H1 (cell line): ENCODE results near the gene ALDH1A3. TPM values are rescaled to one million over a fixed set of nuclear protein-coding genes. Genes with fewer than 3 reads are reported as not detected.

ENCODE experiments used
- CTCF ChIA-PET: fragments of 300-600 bp; sonication (Branson Sonifier 250); formaldehyde crosslinking; loops from one replicate; lab custom pipeline; 2021; ENCODE audit not compliant: partially characterized antibody; lab: Charles Lee
- POLR2A ChIA-PET: fragments of 300-600 bp; sonication (Branson Sonifier 250); formaldehyde crosslinking; loops from one replicate; lab custom pipeline; 2021; ENCODE audit warnings: inconsistent platforms; ENCODE audit not compliant: partially characterized antibody; lab: Charles Lee
- DNase-seq, 2 experiments: peaks; one replicate each; pipeline versions ENCODE4 v3.0.0 to v3.0.0-alpha.2; 2010 to 2022; ENCODE audit warnings: low spot score in 2 of 2, low read depth in 1 of 2, mixed read lengths in 1 of 2
- FAIRE-seq: peaks from 2 replicates; lab custom pipeline; 2011; peaks lifted over from hg19 to GRCh38; lab: Jason Lieb, UNC
- H2AFZ ChIP-seq: 2 replicates; pipeline ENCODE4 v1.8.1; 2012; ENCODE audit warnings: low read length, inconsistent platforms
- H2AK5ac ChIP-seq: 2 replicates; pipeline ENCODE4 v1.6.1; 2013; ENCODE audit warnings: low read depth, low read length
- H2BK120ac ChIP-seq: replicated peaks from 2 replicates; pipeline ENCODE3; 2013; ENCODE audit warnings: low read depth, low read length, inconsistent platforms
- H2BK12ac ChIP-seq: 2 replicates; pipeline ENCODE4 v1.6.1; 2013; ENCODE audit warnings: low read depth, low read length
- H2BK15ac ChIP-seq: 2 replicates; pipeline ENCODE4 v1.6.1; 2013; ENCODE audit warnings: low read length
- H2BK20ac ChIP-seq: 2 replicates; pipeline ENCODE4 v1.6.1; 2013; ENCODE audit warnings: low read length
- H2BK5ac ChIP-seq: 2 replicates; pipeline ENCODE4 v1.6.1; 2013; ENCODE audit warnings: low read depth, low read length
- H3K14ac ChIP-seq: 2 replicates; pipeline ENCODE4 v1.6.1; 2013; ENCODE audit warnings: inconsistent platforms; ENCODE audit not compliant: insufficient read length
- H3K18ac ChIP-seq: 2 replicates; pipeline ENCODE4 v1.6.1; 2013; ENCODE audit warnings: low read length; ENCODE audit errors: extremely low read depth
- H3K23ac ChIP-seq: 2 replicates; pipeline ENCODE4 v1.6.1; 2013; ENCODE audit warnings: inconsistent platforms; ENCODE audit not compliant: insufficient read length
- H3K23me2 ChIP-seq: 2 replicates; pipeline ENCODE4 v1.6.1; 2013; ENCODE audit warnings: low read depth, low read length
- H3K27ac ChIP-seq: 2 replicates; pipeline ENCODE4 v1.6.1; 2011; ENCODE audit warnings: low read depth, low read length, inconsistent platforms
- H3K27me3 ChIP-seq, 4 experiments: replicated peaks in 1 of 4; 1 replicate in 1 of 4; 2 replicates in 3 of 4; pipeline versions ENCODE4 v1.6.1 to v1.8.1; 2011 to 2013; ENCODE audit warnings: low read length in 3 of 4, mild to moderate bottlenecking in 3 of 4, inconsistent platforms in 2 of 4, mixed read lengths in 2 of 4, moderate library complexity in 1 of 4; ENCODE audit not compliant: control insufficient read depth in 3 of 4, insufficient read depth in 3 of 4; ENCODE audit errors: extremely low read depth in 1 of 4
- H3K36me3 ChIP-seq, 4 experiments: 2 replicates each; pipeline versions ENCODE4 v1.6.1 to v1.8.1; 2011 to 2013; ENCODE audit warnings: mild to moderate bottlenecking in 4 of 4, low read length in 3 of 4, moderate library complexity in 2 of 4, control low read depth in 1 of 4, inconsistent platforms in 1 of 4; ENCODE audit not compliant: insufficient read depth in 4 of 4, control insufficient read depth in 2 of 4
- H3K4ac ChIP-seq: replicated peaks from 2 replicates; pipeline ENCODE3; 2013; ENCODE audit warnings: low read length, low read depth, mixed read lengths, inconsistent platforms; ENCODE audit not compliant: insufficient read length
- H3K4me1 ChIP-seq, 4 experiments: replicated peaks in 1 of 4; 1 replicate in 1 of 4; 2 replicates in 3 of 4; pipeline versions ENCODE4 v1.6.1 to v1.8.1; 2011 to 2013; ENCODE audit warnings: low read length in 3 of 4, inconsistent platforms in 2 of 4, mixed read lengths in 1 of 4; ENCODE audit not compliant: insufficient read depth in 4 of 4, control insufficient read depth in 3 of 4
- H3K4me2 ChIP-seq, 2 experiments: 2 replicates each; pipeline versions ENCODE4 v1.6.1 to v1.8.1; 2011 to 2013; ENCODE audit warnings: low read depth in 2 of 2, low read length in 2 of 2, control low read depth in 1 of 2, inconsistent platforms in 1 of 2, mild to moderate bottlenecking in 1 of 2; ENCODE audit not compliant: insufficient read depth in 1 of 2
- H3K4me3 ChIP-seq, 4 experiments: fragments of 200-600, 300-600 bp in 1 of 4; sonication (generic), shearing (Covaris generic), sonication (Bioruptor Twin) in 1 of 4; 2 replicates each; pipeline versions ENCODE4 v1.5.1 to v1.8.1; 2011 to 2016; ENCODE audit warnings: low read length in 4 of 4, low read depth in 3 of 4, control low read depth in 2 of 4, inconsistent platforms in 2 of 4, mild to moderate bottlenecking in 2 of 4, mixed read lengths in 1 of 4, moderate library complexity in 1 of 4; ENCODE audit not compliant: insufficient read depth in 2 of 4; ENCODE audit errors: extremely low read depth in 1 of 4
- H3K56ac ChIP-seq: replicated peaks from 2 replicates; pipeline ENCODE3; 2013; ENCODE audit warnings: low read depth, mild to moderate bottlenecking, mixed read lengths, low read length, inconsistent platforms; ENCODE audit not compliant: insufficient read length
- H3K79me1 ChIP-seq: 2 replicates; pipeline ENCODE4 v1.6.1; 2013; ENCODE audit warnings: low read depth, low read length, control low read depth
- H3K79me2 ChIP-seq, 2 experiments: 2 replicates each; pipeline versions ENCODE4 v1.6.1 to v1.8.1; 2012 to 2013; ENCODE audit warnings: low read length in 2 of 2, mild to moderate bottlenecking in 2 of 2, inconsistent platforms in 1 of 2; ENCODE audit not compliant: insufficient read depth in 2 of 2, control insufficient read depth in 1 of 2
- H3K9ac ChIP-seq, 4 experiments: replicated peaks in 1 of 4; 1 replicate in 1 of 4; 2 replicates in 3 of 4; pipeline versions ENCODE4 v1.6.1 to v1.8.1; 2011 to 2013; ENCODE audit warnings: low read depth in 3 of 4, low read length in 3 of 4, control low read depth in 2 of 4, mild to moderate bottlenecking in 2 of 4, moderate library complexity in 2 of 4, inconsistent platforms in 1 of 4; ENCODE audit errors: extremely low read depth in 1 of 4
- H3K9me3 ChIP-seq, 2 experiments: 2 replicates each; pipeline versions ENCODE4 v1.6.1 to v1.8.1; 2012 to 2013; ENCODE audit warnings: mild to moderate bottlenecking in 2 of 2, moderate library complexity in 2 of 2, control low read depth in 1 of 2, inconsistent platforms in 1 of 2, low read depth in 1 of 2, low read length in 1 of 2, mixed read lengths in 1 of 2; ENCODE audit not compliant: insufficient read depth in 2 of 2
- H4K20me1 ChIP-seq, 2 experiments: replicated peaks in 1 of 2; 2 replicates each; pipeline versions ENCODE3 to v1.8.1; 2011 to 2013; ENCODE audit warnings: inconsistent platforms in 2 of 2, low read length in 2 of 2, mild to moderate bottlenecking in 1 of 2; ENCODE audit not compliant: insufficient read depth in 2 of 2, control insufficient read depth in 1 of 2
- H4K5ac ChIP-seq: 2 replicates; pipeline ENCODE4 v1.6.1; 2013; ENCODE audit warnings: low read length, low read depth, mixed read lengths, inconsistent platforms; ENCODE audit not compliant: insufficient read length
- H4K8ac ChIP-seq: 2 replicates; pipeline ENCODE4 v1.8.0; 2013; ENCODE audit warnings: mild to moderate bottlenecking, moderate library complexity, low read length, inconsistent platforms; ENCODE audit not compliant: insufficient read depth; ENCODE audit errors: extremely low read depth
- H4K91ac ChIP-seq: replicated peaks from 2 replicates; pipeline ENCODE3; 2013; ENCODE audit warnings: low read length, mixed read lengths, inconsistent platforms; ENCODE audit not compliant: insufficient read length
- BCL11A ChIP-seq, 2 experiments: IDR thresholded peaks; one replicate each; pipeline ENCODE4 v1.6.1; 2011; ENCODE audit warnings: low read depth in 2 of 2, low read length in 2 of 2, mild to moderate bottlenecking in 2 of 2
- CBX5 ChIP-seq: fragments of 300-800, 300-1000 bp; sonication (generic); IDR thresholded peaks from 2 replicates; pipeline ENCODE4 v1.7.1; 2016; ENCODE audit warnings: antibody characterized with exemption, low read length, low read depth
- CBX8 ChIP-seq: fragments of 300-800, 300-1000 bp; sonication (generic); IDR thresholded peaks from 2 replicates; pipeline ENCODE4 v1.7.1; 2016; ENCODE audit warnings: low read depth, low read length, borderline replicate concordance
- CREB1 ChIP-seq: IDR thresholded peaks from 2 replicates; pipeline ENCODE4 v1.6.1; 2012; ENCODE audit warnings: inconsistent platforms
- E2F6 ChIP-seq: IDR thresholded peaks from 2 replicates; pipeline ENCODE4 v1.6.1; 2012; ENCODE audit warnings: inconsistent platforms
- GTF2F1 ChIP-seq: IDR thresholded peaks from 2 replicates; pipeline ENCODE4 v1.6.1; 2012; ENCODE audit warnings: low read depth, low read length, improper control_type of control experiment, borderline replicate concordance
- HDAC6 ChIP-seq: IDR thresholded peaks from one replicate; pipeline ENCODE4 v1.7.1; 2012; ENCODE audit warnings: low read depth, mild to moderate bottlenecking, inconsistent platforms, low read length, moderate library complexity
- JUN ChIP-seq: IDR thresholded peaks from 2 replicates; pipeline ENCODE4 v1.6.1; 2011; ENCODE audit warnings: low read depth, mild to moderate bottlenecking, improper control_type of control experiment, low read length
- KDM4A ChIP-seq: IDR thresholded peaks from one replicate; pipeline ENCODE4 v1.7.1; 2012; ENCODE audit warnings: low read depth, mild to moderate bottlenecking, moderate library complexity, low read length, inconsistent platforms; ENCODE audit not compliant: severe bottlenecking
- NANOG ChIP-seq: IDR thresholded peaks from 2 replicates; pipeline ENCODE4 v1.6.1; 2011; ENCODE audit warnings: low read length, low read depth, mild to moderate bottlenecking, inconsistent platforms; ENCODE audit not compliant: insufficient read depth, poor library complexity, severe bottlenecking
- POLR2AphosphoS5 ChIP-seq: IDR thresholded peaks from 2 replicates; pipeline ENCODE4 v1.6.1; 2011; ENCODE audit warnings: low read depth, low read length
- RBBP5 ChIP-seq: IDR thresholded peaks from 2 replicates; pipeline ENCODE4 v1.7.1; 2012; ENCODE audit warnings: low read depth, mild to moderate bottlenecking, inconsistent platforms, low read length, moderate library complexity, borderline replicate concordance
- TBP ChIP-seq: IDR thresholded peaks from 2 replicates; pipeline ENCODE4 v1.6.1; 2011; ENCODE audit warnings: low read depth, low read length, improper control_type of control experiment
- ZNF274 ChIP-seq: IDR thresholded peaks from 2 replicates; pipeline ENCODE4 v1.7.0; 2012; ENCODE audit warnings: low read length, borderline replicate concordance; ENCODE audit errors: extremely low read depth
- WGBS, 2 experiments: shearing (Covaris generic) in 1 of 2; methylation state at CpG; one replicate each; pipeline versions ENCODE4 v1.1.6 to v1.1.7; 2013 to 2015; ENCODE audit warnings: low lambda C conversion rate in 2 of 2, mixed read lengths in 2 of 2, inconsistent platforms in 1 of 2, low coverage in 1 of 2, missing lambda C conversion rate in 1 of 2; ENCODE audit not compliant: insufficient replicate concordance in 2 of 2, insufficient coverage in 1 of 2, insufficient read length in 1 of 2; ENCODE audit errors: extremely low coverage in 1 of 2, missing lambda C conversion rate in 1 of 2; 5-methylcytosine and 5-hydroxymethylcytosine counted together
- polyA plus RNA-seq, 7 experiments: library from polyadenylated mRNA; depleted of rRNA in 3 of 7; stranded (reverse) in 5 of 7; unstranded in 2 of 7; fragments of >200 nt in 5 of 7; fragments of 200-250 nt in 2 of 7; gene quantifications; 1 replicate in 5 of 7; 2 replicates in 1 of 7; 4 replicates in 1 of 7; pipeline versions ENCODE4 v1.2.1 to v1.2.3, GENCODE V29; 2011 to 2013; ENCODE audit warnings: missing spikeins in 2 of 7, mixed read lengths in 2 of 7
- total RNA-seq: library from RNA; stranded (reverse); fragmentation: NEBNext Ultra II Directional; extraction: Animal tissue kit (Norgen Biotek cat#: 25700); gene quantifications from 2 replicates; pipeline ENCODE4 v1.2.1, GENCODE V29; 2021

The ALDH1A3 gene
- total and polyA plus RNA-seq, 2 of the 8 experiments (the other 6 are each of a cell fraction or from before 2014, with no cell fraction given): 2.2 to 5.5 TPM

- Histone ChIP-seq H4K20me1 (no peaks in the 10 kb centered on the region), H3K27me3 (no peaks in the 10 kb centered on the region), H3K9me3 (peaks cover 4 to 10% of the 10 kb centered on the region in 2 experiments; a peak in 2 of 4 replicates), H2AFZ (no peak overlapping the region), H2BK5ac (no peak overlapping the region), H3K14ac (no peak overlapping the region), H2BK15ac (no peak overlapping the region), H2BK20ac (no peak overlapping the region), H3K18ac (no peak overlapping the region), H3K9ac (no peak overlapping the region), H3K79me2 (no peaks in the 10 kb centered on the region), H2BK120ac (no peak overlapping the region), H3K56ac (no peak overlapping the region), H4K91ac (no peak overlapping the region), H3K27ac (no peak overlapping the region), H4K5ac (no peak overlapping the region), H4K8ac (no peak overlapping the region), H3K23me2 (no peaks in the 10 kb centered on the region), H3K4me3 (no peak overlapping the region), H3K79me1 (no peaks in the 10 kb centered on the region), H3K4ac (no peak overlapping the region), H2AK5ac (no peak overlapping the region), H3K23ac (no peak overlapping the region), H2BK12ac (no peak overlapping the region), H3K4me2 (no peak overlapping the region), H3K36me3 (no peaks in the 10 kb centered on the region), H3K4me1 (no peaks in the 10 kb centered on the region)
- 85% methylated on average over 5 of the region's 5 CpGs; no CpG with 5 or more reads in 1 of the 2 experiments for WGBS, 2 experiments
- CTCF ChIA-PET: interaction anchor here (1.1 kb wide), 1 partner anchor 9 kb away, joined by 6 read pairs; no protein-coding TSS in a partner anchor
- DNase-seq: no peak
- no peak for FAIRE-seq
- POLR2A ChIA-PET: interaction anchor here (1.6 kb wide), 1 partner anchor 11 kb away, joined by 3 read pairs; no protein-coding TSS in a partner anchor
- TF ChIP-seq E2F6 (no peak), RBBP5 (no peak), POLR2AphosphoS5 (no peak), KDM4A (no peak), BCL11A (IDR thresholded peaks at IDR 0.05; ENCODE audit: low read depth in 2 of 2, low read length in 2 of 2) (no peak), CREB1 (no peak), ZNF274 (no peak), CBX5 (no peak), HDAC6 (no peak), NANOG (no peak), GTF2F1 (no peak), JUN (no peak), TBP (no peak), CBX8 (no peak)
Observed at GRCh38 chr15:100856867-100857266, 22.8 kb upstream of the ALDH1A3 start.
